Measurements from ENCODE around the gene PACRG. TPM values are rescaled to one million over a fixed set of nuclear protein-coding genes. Genes with fewer than 3 reads are reported as not detected.

PACRG gene
- total RNA-seq, 1 experiment from 2014 or later, result 0.26 TPM

- Histone ChIP-seq H2BK120ac (ENCODE audit: low read depth, low read length, poor library complexity, severe bottlenecking) (no peak overlapping the region), H2AFZ (ENCODE audit: low read length) (no peak overlapping the region), H3K4ac (ENCODE audit: low read depth, low read length) (no peak overlapping the region), H2BK12ac (ENCODE audit: insufficient read length, low read depth, low read length) (no peak overlapping the region), H3T11ph (ENCODE audit: low read length) (no peak overlapping the region), H2BK5ac (ENCODE audit: insufficient read length, low read length) (no peak overlapping the region), H2BK20ac (ENCODE audit: low read depth, low read length, poor library complexity, severe bottlenecking) (no peak overlapping the region), H4K8ac (replicated peaks; ENCODE audit: insufficient read length, low read depth, low read length) (no peak overlapping the region), H3K9me3 (ENCODE audit: control insufficient read depth, low read depth, low read length) (no peaks in the 10 kb centered on the region), H3K27me3 (ENCODE audit: insufficient read depth, low read length) (no peaks in the 10 kb centered on the region), H3K9ac (ENCODE audit: extremely low read depth, insufficient read length, low read length) (no peak overlapping the region), H3K4me1 (ENCODE audit: insufficient read depth, low read length) (no peaks in the 10 kb centered on the region), H4K91ac (ENCODE audit: insufficient read length, low read depth, low read length) (no peak overlapping the region), H3K79me2 (ENCODE audit: insufficient read depth, low read length) (no peaks in the 10 kb centered on the region), H3K23ac (ENCODE audit: insufficient read length, low read depth, low read length) (no peak overlapping the region), H3K23me2 (ENCODE audit: insufficient read length, low read depth, low read length, poor library complexity, severe bottlenecking) (no peaks in the 10 kb centered on the region), H4K20me1 (ENCODE audit: control insufficient read depth, insufficient read depth, insufficient read length) (no peaks in the 10 kb centered on the region), H2AK5ac (ENCODE audit: insufficient read length, low read length) (no peak overlapping the region), H3K14ac (ENCODE audit: insufficient read depth, low read length) (no peak overlapping the region), H3K79me1 (ENCODE audit: insufficient read depth, low read depth, low read length, poor library complexity, severe bottlenecking) (no peaks in the 10 kb centered on the region), H3K18ac (ENCODE audit: insufficient read length, low read depth, low read length) (no peak overlapping the region), H3K4me2 (ENCODE audit: insufficient read depth, insufficient read length, low read length) (no peak overlapping the region), H2BK15ac (ENCODE audit: low read depth, low read length) (no peak overlapping the region), H3K27ac (ENCODE audit: insufficient read length, low read depth, low read length) (no peak overlapping the region), H3K56ac (ENCODE audit: insufficient read length, low read depth, low read length) (no peak overlapping the region), H4K5ac (ENCODE audit: insufficient read length, low read depth, low read length) (no peak overlapping the region)
- H3K4me3 Mint-ChIP-seq, result no peak overlapping the region
- H3K9me3 Mint-ChIP-seq, result no peaks in the 10 kb centered on the region; a peak in 1 of 5 replicates
- no peaks in the 10 kb centered on the region for H3K36me3 Mint-ChIP-seq (ENCODE audit: insufficient read depth in 1 of 3, low read depth in 3 of 3)
- TF ChIP-seq CTCF (conservative IDR thresholded peaks at IDR 0.05), result no peak
- no peaks in the 10 kb centered on the region; the same call in 1 of the 2 replicates for H3K27me3 Mint-ChIP-seq (ENCODE audit: low read depth)
- H3K27ac Mint-ChIP-seq, result no peak overlapping the region; a peak in 1 of 7 replicates
- peaks cover 32 to 40% of the 10 kb centered on the region in 2 experiments for H3K4me1 Mint-ChIP-seq
- WGBS (ENCODE audit: extremely low coverage, insufficient read length, low lambda C conversion rate), result no CpG with 5 or more reads among the region's 11 CpGs
- DNase-seq, result no peak
These were observed 516.2 kb downstream of the PACRG start for GRCh38 chr6:163243692-163244589.
